Activated T-helper 1 cell treated with Interleukin-2 at 50 U/mL for 16 hours (primary cell): ENCODE measurements around the gene UBA6.
"Not testable (repeated sequence)": the region's sequence is repeated elsewhere in the genome, so short reads cannot be mapped to it uniquely, and the experiment has no call there.

ENCODE experiments used
- DNase-seq: peaks from one replicate; pipeline ENCODE4 v3.0.0-alpha.2; 2020; ENCODE audit warnings: low read depth

The UBA6 gene

DNA sequence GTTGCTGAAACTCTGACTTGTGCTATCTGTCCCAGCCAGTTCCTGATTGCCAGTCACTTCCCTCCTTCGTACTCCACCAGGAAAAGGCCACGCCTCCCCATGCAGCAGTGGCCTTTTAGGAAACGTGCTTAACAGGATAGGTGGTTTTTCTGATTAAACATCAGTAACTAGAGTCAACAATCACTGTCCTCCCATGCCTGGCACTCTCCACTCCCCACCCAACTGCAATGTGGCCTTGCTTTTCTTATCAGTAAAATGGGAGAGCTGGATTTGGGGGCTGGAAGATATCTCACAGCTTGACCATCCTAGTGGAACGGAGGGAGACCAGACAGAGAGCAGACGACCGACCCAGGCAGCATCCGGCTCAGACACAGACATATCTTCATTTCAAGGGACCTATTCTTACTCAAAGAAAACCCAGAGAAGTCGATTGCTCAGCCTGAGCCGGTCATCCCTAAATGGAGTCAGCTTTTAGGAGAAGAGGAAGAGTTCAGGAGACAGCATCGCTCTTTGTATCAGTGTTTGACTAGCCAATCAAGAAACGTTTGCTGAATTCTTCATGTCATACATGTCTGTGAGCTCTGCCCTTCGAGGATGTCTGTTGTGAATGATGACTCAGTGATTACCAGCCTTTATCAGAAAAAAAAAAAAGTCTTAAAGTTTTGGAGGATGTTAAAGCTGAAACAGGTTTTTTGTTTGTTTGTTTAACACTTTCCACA is 12.7 kb upstream of the UBA6 start:
- DNase-seq, result no peak

DNA sequence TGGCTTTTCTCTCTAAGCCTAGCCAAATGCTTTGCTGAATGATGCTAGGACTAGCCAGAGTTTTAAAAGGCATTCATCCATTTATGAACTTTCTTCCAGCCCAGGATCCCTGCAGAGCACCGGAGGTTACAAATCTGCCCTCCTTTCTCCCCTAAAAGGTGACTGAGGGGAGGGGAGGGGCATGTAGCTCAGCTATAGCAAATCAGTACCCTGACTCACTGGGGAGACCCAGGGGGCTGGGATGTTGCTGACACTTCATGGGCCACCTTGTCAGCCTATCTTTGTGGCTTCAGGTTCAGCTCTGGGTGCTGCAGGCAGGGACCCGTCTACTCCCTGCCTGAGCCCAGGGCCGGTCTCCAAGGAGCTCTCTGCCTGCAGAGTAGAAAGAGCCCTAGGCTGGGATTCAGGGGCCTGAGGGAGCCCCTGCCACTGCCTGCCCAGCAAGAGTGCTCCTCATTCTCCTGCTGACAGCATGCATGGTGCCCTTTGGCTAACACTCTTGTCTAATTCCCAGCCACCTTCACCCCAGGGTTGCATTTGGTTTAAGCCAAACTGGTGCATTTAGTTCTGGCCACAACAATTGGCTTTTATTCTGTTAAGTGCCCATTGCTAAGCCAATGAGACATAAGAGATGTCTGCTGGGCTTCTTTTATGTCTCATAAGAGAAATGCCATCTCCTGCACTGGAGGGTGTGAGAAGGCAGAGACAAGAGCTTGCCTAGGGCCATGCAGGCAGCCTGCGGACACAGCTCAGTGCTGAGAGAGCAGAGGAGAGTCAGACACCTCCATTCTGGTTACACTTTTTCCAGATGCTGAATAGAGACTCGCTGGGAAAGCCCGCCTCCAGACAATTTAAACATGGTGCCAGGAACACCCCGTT is 11.9 kb upstream of the UBA6 start:
- no peak for DNase-seq

DNA sequence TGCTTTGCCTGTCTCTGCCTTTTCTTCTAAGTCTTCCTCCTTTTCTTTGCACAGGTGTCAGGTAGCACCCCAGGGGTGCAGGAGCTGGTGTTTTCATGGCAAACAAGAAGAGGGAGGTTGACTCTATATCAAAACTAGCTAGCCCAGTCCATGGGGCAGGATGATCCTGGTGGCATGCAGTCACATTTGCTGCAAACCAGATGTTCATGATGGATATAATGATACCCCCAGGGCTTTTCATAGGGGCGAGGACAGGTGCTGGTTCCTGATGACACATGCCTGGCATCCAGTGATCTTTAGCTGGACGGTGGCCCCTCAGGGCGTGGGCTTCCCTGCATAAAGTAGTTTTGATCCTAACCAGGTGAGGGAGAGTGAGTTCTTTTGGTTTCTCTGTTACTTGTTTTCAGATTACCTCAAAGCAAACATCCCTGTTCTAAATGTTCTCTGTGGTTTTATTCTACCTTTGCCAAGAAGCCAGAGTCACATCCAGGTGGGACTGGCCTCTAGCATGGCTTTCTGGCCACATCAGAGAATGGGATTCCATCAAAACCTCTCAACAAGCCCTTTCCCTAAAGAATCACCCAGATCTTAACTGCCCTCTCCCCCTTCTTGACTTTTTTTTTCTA is 11.2 kb upstream of the UBA6 start:
- DNase-seq, result no peak

DNA sequence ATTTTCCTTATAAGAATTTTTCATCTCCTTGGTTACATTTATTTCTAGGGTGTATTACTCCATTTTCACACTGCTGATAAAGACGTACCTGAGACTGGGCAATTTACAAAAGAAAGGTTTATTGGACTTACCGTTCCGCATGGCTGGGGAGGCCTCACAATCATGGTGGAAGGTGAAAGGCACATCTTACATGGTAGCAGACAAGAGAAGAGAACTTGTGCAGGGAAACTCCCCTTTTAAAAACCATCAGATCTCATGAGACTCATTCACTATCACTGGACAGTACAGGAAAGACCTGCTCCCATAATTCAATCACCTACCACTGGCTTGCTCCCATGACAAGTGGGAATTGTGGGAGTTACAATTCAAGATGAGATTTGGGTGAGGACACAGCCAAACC is 5.7 kb upstream of the UBA6 start:
- DNase-seq, result not testable (repeated sequence)

DNA sequence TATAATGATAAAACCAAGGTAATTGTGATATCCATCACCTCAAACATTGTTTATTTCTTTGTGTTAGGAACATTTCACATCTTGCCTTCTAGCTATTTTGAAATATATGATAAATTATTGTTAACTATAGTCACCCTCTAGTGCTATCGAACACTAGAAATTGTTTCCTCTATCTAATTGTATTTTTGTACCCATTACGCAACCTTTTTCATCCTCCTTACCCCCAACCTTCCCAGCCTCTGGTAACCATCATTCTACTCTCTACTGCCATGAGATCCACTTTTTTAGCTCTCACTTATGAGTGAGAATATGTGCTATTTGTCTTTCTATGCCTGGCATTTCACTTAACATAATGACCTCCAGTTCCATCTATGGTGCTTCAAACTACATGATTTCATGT is 3.9 kb upstream of the UBA6 start:
- no peak for DNase-seq

DNA sequence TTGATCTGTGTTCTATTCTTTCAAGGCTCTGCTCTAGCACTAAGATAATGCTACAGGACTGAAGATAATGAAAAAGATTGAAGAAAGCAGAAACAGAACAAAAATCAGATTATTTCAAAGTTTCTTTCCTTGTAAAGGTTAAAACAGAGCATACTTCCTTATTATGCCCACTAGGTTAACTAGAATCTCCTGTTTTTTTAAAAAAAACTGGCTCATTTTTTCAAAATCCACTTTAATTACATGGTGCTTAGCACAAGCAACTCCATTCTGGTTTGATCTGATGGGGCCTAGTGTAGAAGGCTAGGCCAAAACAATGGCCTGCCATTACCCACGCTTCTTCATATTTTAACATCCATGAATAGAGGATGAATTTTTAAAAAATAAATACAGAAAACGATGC is 1.2 kb upstream of the UBA6 start:
- no peak for DNase-seq

DNA sequence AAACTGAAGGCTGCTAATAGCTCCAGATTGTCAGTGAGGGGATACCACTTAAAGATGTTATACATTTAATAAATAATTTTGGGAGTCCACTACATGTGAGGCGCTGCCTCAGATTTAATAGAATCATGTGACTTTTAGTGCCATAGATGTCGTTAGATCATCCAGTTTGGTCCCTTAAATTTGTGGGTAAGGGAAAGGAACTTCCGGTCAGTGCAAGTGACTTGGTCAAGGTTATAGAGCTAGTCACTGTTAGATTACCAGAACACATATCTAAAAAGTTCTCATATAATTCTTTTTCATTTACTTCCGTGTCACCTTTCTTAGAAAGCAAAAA is 529 bp upstream of the UBA6 start:
- no peak for DNase-seq

DNA sequence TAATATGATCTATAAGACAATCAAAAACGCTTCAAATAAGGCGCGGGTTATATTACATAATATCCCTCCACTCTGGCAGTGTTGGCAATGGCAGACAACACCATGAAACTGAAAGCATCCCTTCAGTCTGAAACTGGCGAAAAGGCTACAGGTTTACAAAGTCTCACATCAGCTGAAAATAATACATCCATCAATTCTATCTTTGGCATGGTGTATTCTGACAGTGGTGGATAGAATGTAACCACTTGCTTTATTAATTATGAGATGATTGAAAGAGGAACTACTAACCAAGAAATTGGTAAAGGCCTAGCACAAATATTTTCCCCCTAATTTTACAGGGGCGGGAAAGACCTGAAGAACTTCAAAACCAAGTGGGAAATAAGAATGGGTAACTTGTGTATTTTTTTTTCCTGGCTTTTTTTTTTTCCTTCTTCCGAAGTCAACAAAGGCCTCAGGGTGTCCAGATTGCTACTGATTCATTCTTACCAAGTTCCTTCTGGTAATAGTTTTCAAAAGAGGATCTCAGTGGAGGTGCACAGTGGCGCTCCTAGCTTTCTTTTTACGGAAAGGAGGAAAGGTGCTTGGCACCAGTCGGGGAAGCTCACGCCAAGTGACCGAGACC is 728 bp downstream of the UBA6 start:
- no peak for DNase-seq

DNA sequence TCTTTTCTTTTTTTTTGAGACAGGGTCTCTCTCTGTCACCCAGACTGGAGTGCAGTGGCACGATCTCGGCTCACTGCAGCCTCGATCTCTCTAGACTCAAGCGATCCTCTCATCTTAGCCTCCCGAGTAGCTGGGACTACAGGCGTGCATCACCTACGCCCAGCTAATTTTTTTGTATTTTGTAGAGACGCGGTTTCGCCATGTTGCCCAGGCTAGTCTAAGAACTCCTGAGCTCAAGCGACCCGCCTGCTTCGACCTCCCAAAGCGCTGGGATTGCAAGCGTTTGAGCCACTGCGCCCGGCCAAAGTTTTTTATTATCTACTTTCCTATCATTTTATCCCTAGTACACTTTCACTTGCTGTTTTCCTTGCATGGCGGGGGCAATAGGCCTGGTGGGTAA is 1.4 kb downstream of the UBA6 start:
- DNase-seq, result no peak

DNA sequence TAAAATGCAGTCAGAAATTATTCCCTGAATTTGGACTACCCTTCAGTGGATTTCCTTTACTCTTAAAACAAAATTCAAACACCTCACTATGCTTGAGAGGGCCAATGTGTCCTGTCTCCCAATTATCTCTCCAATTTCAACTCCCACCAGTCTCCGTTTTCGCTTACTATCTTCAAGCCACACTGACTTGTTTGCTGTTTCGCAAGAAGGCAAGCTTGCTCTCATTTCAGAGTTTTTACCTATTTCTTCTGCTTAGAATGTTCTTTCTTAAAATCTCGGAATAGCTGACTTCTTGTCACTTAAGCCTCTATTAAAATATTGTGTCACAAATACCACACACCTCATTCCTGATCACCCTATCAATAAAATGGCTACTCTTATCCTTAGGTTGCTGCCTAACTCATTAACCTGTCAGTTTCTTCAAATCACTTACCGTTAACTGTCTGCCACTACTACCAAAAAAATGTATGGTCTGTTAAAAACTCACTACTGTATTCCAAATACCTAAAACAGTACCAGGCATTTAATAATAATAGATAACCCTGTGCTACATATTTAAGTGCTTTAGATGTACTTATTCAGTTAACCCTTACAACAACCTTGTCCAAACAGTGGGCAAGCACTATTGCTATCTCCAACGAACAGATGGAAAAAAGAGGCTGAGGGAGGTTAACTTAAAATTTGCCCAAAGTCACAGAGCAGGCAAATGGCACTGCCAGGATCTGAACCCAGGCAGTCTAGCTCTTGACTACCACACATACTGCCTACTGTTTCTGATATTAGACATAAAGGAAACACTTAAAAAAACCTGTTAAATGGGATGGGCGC is 2.9 kb downstream of the UBA6 start:
- DNase-seq, result no peak

DNA sequence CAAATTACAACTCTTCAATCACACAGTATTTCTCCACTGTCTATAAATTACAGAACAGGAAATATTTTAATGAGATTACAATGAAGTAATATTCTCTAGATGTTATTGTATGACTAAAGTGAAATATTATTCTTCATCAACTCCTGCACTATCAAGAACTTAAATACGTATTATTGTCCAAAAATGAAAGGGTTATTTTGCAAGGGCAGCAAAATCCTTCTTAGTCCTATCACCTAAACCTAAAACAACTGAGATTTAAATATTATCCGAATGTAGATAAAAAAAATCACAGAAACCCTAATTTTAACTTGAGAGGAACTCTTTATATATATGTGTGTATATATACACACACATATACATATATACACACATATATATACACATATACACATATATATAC is 4.9 kb downstream of the UBA6 start:
- no peak for DNase-seq

DNA sequence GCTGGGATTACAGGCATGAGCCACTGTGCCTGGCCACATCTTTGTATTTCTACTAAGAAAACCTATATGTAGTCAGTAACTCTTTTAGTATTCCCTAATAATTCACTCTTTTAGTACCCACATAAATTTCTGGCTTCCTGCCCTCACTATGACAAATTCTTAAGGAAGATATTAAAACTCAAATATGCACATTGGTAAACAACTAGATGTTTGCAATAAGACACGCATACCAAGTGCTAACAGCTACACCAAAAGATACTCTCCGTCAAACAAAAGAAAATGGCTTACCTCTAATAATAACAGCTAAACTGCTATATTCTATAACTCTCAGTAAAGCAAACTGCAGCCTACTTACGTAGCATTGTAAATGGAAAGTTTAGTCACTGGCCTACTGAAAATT is 6.3 kb downstream of the UBA6 start:
- no peak for DNase-seq

DNA sequence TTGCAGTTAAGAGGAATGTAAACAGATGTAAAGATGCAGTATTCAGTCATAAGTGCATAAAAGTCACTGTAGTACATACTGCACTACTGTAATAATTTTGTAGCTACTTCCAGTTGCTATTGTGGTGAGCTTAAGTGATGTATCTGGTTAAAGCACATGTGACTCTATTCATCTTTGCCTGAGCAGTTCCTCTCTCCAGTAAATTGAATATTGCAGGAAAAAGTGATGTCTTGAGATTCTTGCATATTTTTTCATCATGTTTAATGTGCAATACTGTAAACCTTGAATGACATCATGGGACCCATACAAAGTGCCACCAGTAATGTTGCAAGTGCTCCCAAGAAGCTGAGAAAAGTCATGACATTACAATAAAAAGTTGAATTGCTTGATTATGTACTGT is 9.6 kb downstream of the UBA6 start:
- no peak for DNase-seq

DNA sequence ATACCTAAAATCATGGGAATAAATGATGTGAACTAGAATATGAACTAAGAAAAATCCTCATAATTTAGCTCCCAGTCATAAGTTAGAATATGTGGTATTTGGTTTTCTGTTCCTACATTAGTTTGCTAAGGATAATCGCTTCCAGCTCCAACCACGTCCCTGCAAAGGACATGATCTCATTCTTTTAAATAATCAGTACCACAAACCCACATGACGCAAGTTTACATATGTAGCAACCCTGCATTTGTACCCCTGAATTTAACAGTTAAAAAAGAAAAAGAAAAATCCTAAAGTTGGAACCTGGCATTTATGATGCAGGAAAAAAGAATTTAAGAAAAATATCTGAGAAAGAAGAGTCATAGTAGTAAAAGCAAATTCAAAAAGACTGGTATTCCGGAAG is 13.3 kb downstream of the UBA6 start:
- no peak for DNase-seq

DNA sequence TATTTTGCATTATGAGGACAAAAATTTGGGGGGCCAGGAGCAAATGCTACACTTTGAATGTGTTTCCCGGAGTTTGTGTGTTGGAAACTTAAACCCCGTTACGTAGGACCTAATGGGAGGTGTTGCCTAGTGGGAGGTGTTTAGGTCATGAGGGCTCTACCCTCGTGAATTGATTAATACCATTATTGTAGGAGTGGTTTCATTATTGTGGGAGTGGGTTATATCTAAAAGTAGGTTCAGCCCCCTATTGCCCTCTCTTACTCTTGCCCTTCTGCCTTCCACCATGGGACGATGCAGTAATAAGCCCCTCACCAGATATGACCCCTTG is 15.5 kb downstream of the UBA6 start:
- DNase-seq, result no peak

DNA sequence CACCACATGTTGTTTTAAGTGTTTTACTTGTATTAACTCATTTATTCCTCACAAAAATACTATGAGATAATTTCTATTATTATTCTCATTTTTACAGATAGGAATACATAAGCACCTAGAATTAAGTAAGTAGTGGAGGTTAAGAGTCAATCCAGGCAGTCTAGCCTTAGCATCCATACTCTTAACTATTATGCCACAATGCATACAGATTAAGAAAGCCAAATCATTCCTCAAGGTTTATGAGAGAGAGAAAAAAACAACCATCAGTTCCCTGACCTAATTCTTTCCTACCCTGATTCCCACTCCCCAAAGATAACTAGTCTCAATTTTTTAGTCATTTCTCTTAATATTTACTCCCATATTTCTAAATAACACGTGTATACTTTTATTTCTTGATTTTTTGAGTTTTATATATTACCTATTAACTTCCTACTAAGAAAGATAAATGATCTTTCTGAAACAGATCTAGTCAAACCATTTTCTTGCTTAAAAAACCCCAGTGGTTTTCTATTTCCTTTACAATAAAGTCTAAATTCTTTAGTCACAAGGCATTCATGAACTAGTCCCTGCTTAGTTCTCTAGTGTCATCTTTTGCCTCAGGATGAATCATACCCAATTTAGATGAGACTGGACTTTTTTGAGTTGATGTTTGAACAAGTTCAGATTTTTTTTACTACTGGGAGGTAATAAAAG is 16.0 kb downstream of the UBA6 start:
- no peak for DNase-seq

DNA sequence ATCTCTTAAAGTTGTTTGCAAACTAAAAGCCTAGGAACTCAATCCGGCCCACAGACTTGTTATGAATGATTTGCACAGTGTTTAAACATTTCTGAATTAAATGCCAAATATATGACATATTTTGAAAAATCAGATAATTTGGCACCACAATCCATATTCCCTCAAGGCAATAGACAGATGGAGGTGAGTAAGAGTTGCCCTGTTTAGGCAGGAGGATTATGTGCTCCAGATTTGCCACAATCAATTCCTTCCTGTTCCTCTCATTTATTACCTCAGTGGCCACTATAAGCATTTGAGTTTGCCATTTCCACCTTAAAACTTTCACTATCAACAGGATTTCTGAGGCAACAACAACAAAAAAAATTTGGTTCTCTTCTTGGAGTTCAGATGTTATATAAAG is 18.7 kb downstream of the UBA6 start:
- DNase-seq, result no peak

DNA sequence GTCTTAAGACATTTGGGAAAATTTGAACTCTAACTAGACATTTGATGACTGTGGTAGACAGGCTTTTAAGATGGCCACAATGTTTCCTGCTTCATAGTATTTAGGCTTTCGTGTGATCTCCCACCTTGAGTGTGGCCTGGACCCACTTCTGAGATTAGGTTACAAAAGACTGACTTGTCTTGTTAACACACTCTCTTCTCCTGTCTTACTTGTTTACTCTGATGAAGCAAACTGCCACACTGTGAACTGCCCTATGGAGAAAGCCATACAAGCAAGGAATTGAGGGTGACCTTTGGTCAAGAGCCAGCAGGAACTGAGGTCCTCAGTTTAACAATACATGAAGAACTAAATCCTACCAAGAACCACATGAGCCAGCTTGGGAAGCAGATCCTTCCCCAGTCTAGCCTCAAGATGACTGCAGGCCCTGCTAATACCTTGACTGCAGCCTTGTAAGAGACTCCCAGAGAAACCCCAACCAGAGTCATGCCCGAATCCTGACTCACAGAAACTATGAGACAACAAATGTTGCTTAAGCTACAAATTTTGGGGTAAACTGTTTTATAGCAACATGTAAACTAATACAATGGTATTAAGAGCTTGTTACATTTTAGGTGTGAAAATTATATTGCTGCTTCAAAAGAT is 20.3 kb downstream of the UBA6 start:
- DNase-seq, result no peak

DNA sequence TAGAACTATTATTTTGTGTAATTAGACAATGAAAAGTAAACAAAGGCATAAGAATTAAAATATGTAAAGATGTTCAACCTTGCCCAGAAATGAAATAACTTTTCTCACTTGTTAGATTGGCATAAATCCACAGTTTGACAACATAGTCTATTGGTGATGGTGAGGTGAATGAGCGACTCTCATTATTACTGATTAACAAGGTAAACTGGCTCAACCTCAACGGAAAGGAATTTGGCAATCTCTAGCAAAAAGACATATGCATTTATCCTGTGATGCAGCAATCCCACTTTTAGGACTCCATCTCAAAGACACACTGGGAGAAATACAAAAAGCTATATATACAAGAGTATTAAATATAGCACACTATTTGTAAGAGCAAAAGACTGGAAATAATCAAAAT is 22.3 kb downstream of the UBA6 start:
- DNase-seq, result no peak

DNA sequence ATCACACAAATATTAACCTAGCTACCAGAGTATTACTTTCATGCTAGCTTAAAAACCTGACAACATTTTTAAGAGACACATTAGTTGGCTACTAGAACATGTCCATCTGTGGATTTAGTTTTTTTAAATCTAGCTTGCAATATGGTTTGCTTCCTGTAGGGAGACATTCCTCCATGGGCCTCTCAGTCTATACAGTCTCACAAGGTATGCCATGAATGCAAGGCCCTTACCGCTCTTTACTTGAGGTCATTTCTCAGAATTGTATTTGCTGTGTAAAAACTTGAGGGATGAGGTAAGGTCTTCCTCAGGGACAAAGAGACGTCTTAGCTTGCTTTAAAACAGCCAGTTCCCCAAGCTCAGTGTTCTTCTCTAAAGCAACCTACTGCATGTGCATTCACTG is 26.9 kb downstream of the UBA6 start:
- DNase-seq, result no peak

DNA sequence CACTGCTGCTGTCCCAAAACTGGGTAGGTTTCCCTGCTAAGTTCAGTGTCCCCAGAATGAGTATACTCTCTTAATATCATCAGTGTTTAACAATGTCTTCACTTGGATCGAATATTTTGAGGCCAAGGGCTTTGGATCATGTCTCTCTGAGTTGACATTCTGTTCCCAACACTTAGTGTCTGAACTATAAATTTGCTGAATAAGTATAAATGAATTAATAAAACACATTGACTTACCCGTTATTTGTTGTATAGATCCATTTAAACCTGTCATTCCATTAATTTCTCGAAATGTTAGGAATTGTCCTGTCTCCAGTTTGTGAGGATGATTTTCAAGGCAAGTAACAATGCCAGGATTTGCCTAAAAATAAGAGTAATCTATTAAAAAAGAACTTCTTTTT is 32.6 kb downstream of the UBA6 start:
- no peak for DNase-seq
